SIG-M5 treated with dmso at 0.1 percent for 504 hours (cell line): ENCODE data around the gene H2BK1.

Experiments used
- DNase-seq: peaks from one replicate; lab custom pipeline; 2025; ENCODE audit not compliant: unreplicated experiment; lab: John Stamatoyannopoulos, UW

Gene H2BK1

GRCh38 chr7:151179946-151180345, 30.3 kb downstream of the H2BK1 start:
- DNase-seq: no peak

- DNase-seq: no peak
Measured at GRCh38 chr7:151179287-151179860, 30.9 kb downstream of the H2BK1 start.

- no peak for DNase-seq
Measured at GRCh38 chr7:151178831-151179230, 31.5 kb downstream of the H2BK1 start.

- no peak for DNase-seq
Measured at GRCh38 chr7:151178236-151178635, 32.1 kb downstream of the H2BK1 start.

DNA sequence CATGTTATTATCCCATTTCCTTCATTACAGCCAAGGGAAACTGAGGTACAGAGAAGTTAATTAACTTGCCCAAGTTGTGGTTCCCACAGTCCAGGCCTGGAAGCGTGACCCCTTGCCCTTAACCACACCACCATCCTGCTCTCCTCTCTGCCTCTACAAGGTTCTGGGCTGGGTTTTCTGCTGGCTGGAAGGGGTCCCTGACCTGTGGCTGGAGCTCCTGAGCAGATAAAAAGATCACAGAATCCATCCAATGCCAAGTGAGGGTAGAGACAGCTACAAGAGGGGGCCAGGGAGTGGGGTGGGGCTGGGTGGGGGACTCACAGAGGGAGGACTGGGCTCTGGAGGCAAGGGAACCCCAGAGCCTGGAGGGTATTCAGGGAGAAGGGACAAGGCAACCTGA, 33.0 kb downstream of the H2BK1 start:
- no peak for DNase-seq

DNA sequence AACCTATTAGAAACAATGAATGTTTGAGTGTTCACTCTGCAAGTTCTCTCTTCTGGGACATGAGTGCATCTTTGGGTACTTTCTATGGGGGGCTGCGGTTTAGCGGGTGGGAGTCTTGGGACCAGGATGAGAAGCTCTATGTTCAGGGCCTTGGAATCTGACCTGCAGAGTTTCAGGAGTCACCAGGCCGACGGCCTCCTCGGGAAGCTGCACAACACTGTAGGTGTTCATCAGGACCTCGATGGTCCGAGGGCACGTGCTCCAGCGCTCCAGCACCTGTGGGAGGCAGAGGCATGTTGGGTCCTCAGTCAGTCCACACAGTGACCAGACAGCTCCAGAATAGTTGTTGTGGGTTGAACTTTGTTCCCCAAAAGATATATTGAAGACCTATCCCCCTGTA, 33.9 kb downstream of the H2BK1 start:
- no peak for DNase-seq

DNA sequence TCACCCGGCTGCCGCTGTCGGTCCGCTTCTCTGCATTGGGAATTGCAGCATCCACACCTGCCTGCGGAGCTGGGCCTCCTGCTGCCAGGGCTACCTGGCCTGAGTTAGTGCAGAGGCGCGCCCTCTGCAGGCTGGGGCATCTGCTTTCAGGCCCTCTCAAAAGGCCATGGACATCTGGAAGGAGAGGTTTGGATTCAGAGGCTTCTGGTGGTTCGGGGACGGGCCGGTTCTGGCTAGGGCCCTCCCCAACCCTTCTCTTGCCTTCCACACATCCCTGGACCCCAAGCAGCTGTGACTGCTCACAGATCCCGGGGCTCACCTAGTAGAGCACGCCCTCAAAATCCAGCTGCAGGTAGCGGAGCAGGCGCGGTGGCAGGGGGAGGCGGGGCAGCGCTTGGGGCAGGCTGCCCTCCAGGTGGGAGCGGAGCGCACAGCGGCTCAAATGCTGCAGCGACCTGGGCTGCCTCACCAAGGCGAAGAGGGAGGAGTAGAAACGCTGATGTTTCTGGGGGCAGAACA, 34.4 kb downstream of the H2BK1 start:
- no peak for DNase-seq

DNA sequence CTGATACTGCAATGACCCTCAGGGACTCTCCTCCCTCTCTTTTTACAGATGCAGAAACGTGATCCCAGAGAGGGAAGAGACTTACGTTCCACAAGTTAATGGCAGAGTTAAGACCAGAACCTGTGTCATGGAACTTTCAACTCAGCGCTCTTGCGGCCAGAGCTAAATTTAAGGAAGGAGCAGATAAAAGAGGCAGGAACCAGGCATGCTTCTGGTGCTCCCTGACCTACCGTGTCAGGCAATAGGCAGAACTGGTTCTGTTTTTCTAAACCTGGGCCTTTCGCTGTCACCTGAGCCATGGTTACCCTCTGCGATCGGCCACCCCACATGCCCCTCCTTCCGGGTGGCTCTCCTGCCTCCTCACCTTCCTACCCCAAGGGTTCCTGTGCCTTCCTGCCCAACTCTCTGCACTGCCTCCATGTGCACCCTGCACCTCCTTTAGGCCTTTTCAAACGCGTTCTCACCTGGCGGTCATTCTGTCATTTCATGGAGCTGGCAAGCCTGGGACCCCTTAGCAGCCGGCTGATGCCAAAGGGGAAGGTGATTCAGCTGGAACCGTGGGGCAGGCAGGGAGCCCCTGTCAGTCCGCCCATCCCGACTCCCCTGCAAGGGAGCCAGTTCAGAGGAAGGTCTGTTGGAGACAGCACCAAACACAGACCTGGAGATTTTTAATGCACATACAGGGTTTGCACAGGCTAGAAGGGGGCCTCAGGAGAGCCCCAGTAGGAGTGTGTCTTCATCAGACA, 35.1 kb downstream of the H2BK1 start:
- DNase-seq: no peak

GRCh38 chr7:151174246-151175046, 35.8 kb downstream of the H2BK1 start:
- DNase-seq: no peak

DNA sequence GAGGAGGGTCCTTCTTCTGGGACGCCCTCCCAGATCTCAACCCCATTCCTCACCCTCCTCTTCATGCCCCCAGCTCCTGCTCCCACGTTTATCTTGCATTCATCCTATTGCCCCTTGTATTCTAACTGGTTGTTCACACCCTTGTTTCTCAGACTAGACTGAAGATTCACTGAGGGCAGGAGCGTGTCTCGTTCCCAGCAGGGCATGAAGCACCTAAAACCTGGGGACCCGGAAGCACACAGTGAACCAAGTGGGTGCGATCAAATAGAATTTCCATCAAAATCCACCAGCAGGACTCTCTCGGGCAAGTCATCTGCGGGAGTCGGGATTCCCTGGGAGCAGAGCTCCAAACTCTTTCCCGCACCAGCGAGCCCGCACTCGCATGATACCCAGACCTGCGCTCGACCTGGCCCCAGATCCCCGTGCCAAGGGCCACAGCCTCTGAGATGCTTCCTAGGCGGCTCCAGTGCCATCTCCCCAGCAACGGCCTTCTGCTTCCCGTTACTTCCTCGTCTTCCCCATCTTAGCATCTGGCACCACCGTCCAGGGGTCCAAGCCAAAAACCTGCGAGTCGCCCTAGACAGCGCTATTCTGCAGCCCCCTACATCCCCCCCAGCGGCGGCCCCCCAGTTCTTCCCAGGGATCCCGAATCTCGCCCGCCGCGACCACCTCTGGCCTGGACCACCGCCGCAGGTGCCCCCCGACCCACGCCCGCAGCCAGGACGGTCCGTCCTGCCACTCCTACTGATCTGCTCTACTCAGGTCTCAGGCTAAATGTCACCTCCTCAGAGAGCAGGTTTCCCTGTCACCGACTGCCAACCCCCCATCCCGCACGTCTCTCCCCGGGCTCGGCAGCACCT, 36.7 kb downstream of the H2BK1 start:
- no peak for DNase-seq

DNA sequence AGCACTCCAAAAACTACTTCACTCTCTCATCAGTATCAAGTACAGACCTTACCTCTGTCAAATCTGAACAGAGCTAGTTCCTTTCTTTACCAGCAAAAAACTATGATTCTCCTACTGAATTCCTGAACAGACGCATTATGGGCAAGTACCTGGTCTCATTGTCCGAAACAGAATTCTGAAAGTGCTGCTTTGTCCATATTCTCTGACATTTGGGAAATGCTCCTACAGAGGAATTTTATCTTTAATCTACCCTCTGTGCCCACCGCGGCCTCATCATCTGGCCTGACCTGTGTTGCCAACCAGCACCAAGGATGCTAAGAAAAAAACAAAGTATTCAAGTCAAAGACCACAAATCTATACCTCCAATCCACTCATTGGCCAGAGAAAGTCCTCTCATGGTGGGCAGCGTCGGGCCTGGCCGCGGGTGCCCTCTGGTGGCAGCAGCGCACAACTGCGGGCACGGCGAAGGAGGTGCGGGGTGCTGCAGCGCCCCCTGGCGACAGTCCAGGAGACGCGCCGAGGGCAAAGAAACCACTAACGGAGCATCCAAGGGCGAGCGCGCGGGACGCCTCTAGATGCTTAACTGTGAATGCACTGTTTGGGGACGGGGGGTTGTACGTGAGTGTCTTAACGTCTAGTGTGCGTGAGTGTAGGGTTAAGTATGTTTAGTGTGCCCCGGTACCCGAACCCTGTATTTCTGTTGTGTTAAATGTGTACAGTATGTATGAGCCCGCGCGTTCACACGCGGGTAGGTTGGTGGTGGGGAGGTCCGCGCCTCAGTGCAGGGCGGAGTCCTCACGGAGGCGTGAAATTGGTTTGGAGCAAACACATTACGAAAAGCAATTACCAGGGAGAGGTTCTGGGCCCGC, 37.8 kb downstream of the H2BK1 start:
- peak; percentile 53 for DNase-seq

GRCh38 chr7:151168787-151169162, 41.5 kb downstream of the H2BK1 start:
- DNase-seq: no peak

GRCh38 chr7:151168003-151168786, 42.1 kb downstream of the H2BK1 start:
- peak; percentile 49 for DNase-seq

- DNase-seq: no peak
Measured at GRCh38 chr7:151167197-151167961, 42.9 kb downstream of the H2BK1 start, which contains the start of gene GBX1. Gene GBX1 (minus strand): TSS chr7:151167694. CDS start chr7:151167548, 146 bp downstream.

GRCh38 chr7:151166629-151167196, 43.6 kb downstream of the H2BK1 start:
- DNase-seq: no peak

DNA sequence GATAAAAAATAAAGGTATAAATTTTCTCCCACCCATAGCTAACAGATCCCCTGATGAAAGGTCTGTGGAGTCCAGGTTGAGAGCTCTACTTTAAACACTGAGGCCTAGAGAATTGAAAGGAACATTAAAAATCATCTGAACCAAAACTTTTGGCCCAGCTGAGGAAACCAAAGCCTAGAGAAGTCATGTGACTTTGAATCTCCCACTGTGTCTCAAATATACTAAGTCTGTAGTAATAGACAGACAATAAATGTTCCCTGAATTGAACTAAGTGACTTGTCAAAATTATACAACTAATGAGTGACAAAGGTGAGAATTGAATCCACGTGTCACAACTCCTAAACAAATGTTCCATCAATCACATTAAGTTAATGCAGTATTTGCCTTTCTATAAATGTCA, 48.5 kb downstream of the H2BK1 start:
- DNase-seq: no peak
